ENCODE measurements around the gene FLOT1. TPM values are rescaled to one million over a fixed set of nuclear protein-coding genes. Genes with fewer than 3 reads are reported as not detected.

The FLOT1 gene
- total and polyA plus RNA-seq, 2 donors (not counting 1 experiment from before 2014, with no cell fraction given) = 71.2 to 79.4 TPM

- no peak overlapping the region for H3K4me3 Mint-ChIP-seq
- no peaks in the 10 kb centered on the region for H3K9me3 Mint-ChIP-seq (ENCODE audit: insufficient read depth)
- no peak for ATAC-seq (ENCODE audit: low read depth)
- no peak overlapping the region for H3K27ac Mint-ChIP-seq
- ChIA-PET CTCF (interaction anchor here (1.0 to 1.5 kb wide), 4 partner anchors 15 to 109 kb away, joined by 3 to 4 read pairs (median 3); no protein-coding TSS in a partner anchor), POLR2A (interaction anchor here (0.6 kb wide), 1 partner anchor 12 kb away, joined by 7 read pairs; no protein-coding TSS in a partner anchor)
- H3K27me3 Mint-ChIP-seq = peaks cover 21% of the 10 kb centered on the region
- Histone ChIP-seq H4K20me1 (ENCODE audit: control insufficient read depth, insufficient read depth, low read length, poor library complexity, severe bottlenecking) (no peaks in the 10 kb centered on the region), H3K9ac (ENCODE audit: low read length) (no peak overlapping the region), H3K4me1 (ENCODE audit: control insufficient read depth in 2 of 2, insufficient read depth in 2 of 2, low read length in 2 of 2) (no peaks in the 10 kb centered on the region), H2AFZ (ENCODE audit: insufficient read depth, low read depth, low read length, poor library complexity, severe bottlenecking) (no peak overlapping the region), H3K27me3 (replicated peaks in 1 of 4; ENCODE audit: control extremely low read depth in 1 of 4, control insufficient read depth in 3 of 4, insufficient read depth in 4 of 4, low read length in 3 of 4) (peaks cover 0 to 12% (median 3%) of the 10 kb centered on the region in 4 experiments), H3K4me3 (ENCODE audit: control extremely low read depth in 1 of 5, extremely low read depth in 1 of 5, insufficient read depth in 1 of 5, low read depth in 2 of 5, low read length in 4 of 5) (no peak overlapping the region), H3K36me3 (replicated peaks in 1 of 2; ENCODE audit: control extremely low read depth in 1 of 2, control insufficient read depth in 1 of 2, extremely low read depth in 1 of 2, insufficient read depth in 2 of 2, low read length in 1 of 2) (no peaks in the 10 kb centered on the region), H3K27ac (ENCODE audit: low read length in 2 of 2) (no peak overlapping the region), H3K4me2 (replicated peaks; ENCODE audit: low read depth, low read length, poor library complexity, severe bottlenecking) (no peak overlapping the region), H3K9me3 (ENCODE audit: control extremely low read depth in 1 of 3, control insufficient read depth in 2 of 3, insufficient read depth in 1 of 3, low read length in 2 of 3) (no peaks in the 10 kb centered on the region), H3K79me2 (ENCODE audit: control insufficient read depth, insufficient read depth, low read length) (no peaks in the 10 kb centered on the region)
- H3K4me1 Mint-ChIP-seq = peaks cover 7% of the 10 kb centered on the region
- intact Hi-C loops (cut with micrococcal nuclease) = no loop called here
- no peak for DNase-seq
- no peak for TF ChIP-seq CTCF (IDR thresholded peaks at IDR 0.05)
- TF ChIP-seq EZH2 (IDR thresholded peaks at IDR 0.05; ENCODE audit: borderline replicate concordance, insufficient read depth, low read depth, low read length, poor library complexity, severe bottlenecking) = no peak
- WGBS (ENCODE audit: insufficient coverage) = 26% methylated on average over 3 of the region's 5 CpGs
These were observed 45.5 kb upstream of the FLOT1 start for GRCh38 chr6:30787954-30788353.

GRCh38 chr6:30782425-30783014 is 40.0 kb upstream of the FLOT1 start:
- Mint-ChIP-seq H3K9me3 (ENCODE audit: insufficient read depth) (no peaks in the 10 kb centered on the region), H3K27ac (peak overlapping the region; percentile 54), H3K27me3 (peaks cover 24% of the 10 kb centered on the region), H3K4me1 (peaks cover 16% of the 10 kb centered on the region), H3K4me3 (no peak overlapping the region)
- ChIA-PET CTCF (interaction anchor here (1.0 to 1.5 kb wide), 2 partner anchors 52 to 305 kb away, joined by 4 to 5 read pairs; no protein-coding TSS in a partner anchor), POLR2A (no interaction called here)
- intact Hi-C loops (cut with micrococcal nuclease) = no loop called here
- Histone ChIP-seq H3K27ac (ENCODE audit: low read length in 2 of 2) (peak overlapping the region in 1 of 2 donors; percentile 40), H3K9ac (ENCODE audit: low read length) (no peak overlapping the region), H3K79me2 (ENCODE audit: control insufficient read depth, insufficient read depth, low read length) (no peaks in the 10 kb centered on the region), H3K27me3 (replicated peaks in 1 of 4; ENCODE audit: control extremely low read depth in 1 of 4, control insufficient read depth in 3 of 4, insufficient read depth in 4 of 4, low read length in 3 of 4) (no peaks in the 10 kb centered on the region), H3K36me3 (replicated peaks in 1 of 2; ENCODE audit: control extremely low read depth in 1 of 2, control insufficient read depth in 1 of 2, extremely low read depth in 1 of 2, insufficient read depth in 2 of 2, low read length in 1 of 2) (no peaks in the 10 kb centered on the region), H3K4me1 (ENCODE audit: control insufficient read depth in 2 of 2, insufficient read depth in 2 of 2, low read length in 2 of 2) (peaks cover 11% of the 10 kb centered on the region in 2 donors), H4K20me1 (ENCODE audit: control insufficient read depth, insufficient read depth, low read length, poor library complexity, severe bottlenecking) (no peaks in the 10 kb centered on the region), H2AFZ (ENCODE audit: insufficient read depth, low read depth, low read length, poor library complexity, severe bottlenecking) (no peak overlapping the region), H3K4me3 (ENCODE audit: control extremely low read depth in 1 of 5, extremely low read depth in 1 of 5, insufficient read depth in 1 of 5, low read depth in 2 of 5, low read length in 4 of 5) (no peak overlapping the region), H3K9me3 (ENCODE audit: control extremely low read depth in 1 of 3, control insufficient read depth in 2 of 3, insufficient read depth in 1 of 3, low read length in 2 of 3) (no peaks in the 10 kb centered on the region), H3K4me2 (replicated peaks; ENCODE audit: low read depth, low read length, poor library complexity, severe bottlenecking) (no peak overlapping the region)
- ATAC-seq (ENCODE audit: low read depth) (no peak), DNase-seq (no peak)
- TF ChIP-seq CTCF (IDR thresholded peaks at IDR 0.05) (no peak), EZH2 (IDR thresholded peaks at IDR 0.05; ENCODE audit: borderline replicate concordance, insufficient read depth, low read depth, low read length, poor library complexity, severe bottlenecking) (no peak)

Measured in B cell (primary cell).